Lower lobe of right lung (tissue), 2 donors: ENCODE data around the gene EPN2. TPM values are rescaled to one million over a fixed set of nuclear protein-coding genes. Genes with fewer than 3 reads are reported as not detected.
A peak's percentile ranks its signal among the peaks of the same experiment; 100 is the strongest.

Experiments
- ATAC-seq, 2 donors: fragments of 200-7000 bp; cut with Tn5 transposase; one replicate each; pipeline ENCODE4 v1.9.1; 2020 to 2022; ENCODE audit warnings: mild to moderate bottlenecking in 2 of 2, moderate library complexity in 2 of 2
- DNase-seq: peaks from one replicate; pipeline ENCODE4 v3.0.0-alpha.2; 2020
- H3K27ac ChIP-seq: fragments of 200-600 bp; one replicate; pipeline ENCODE4 v1.8.0; 2022
- H3K27me3 ChIP-seq: fragments of 200-600 bp; one replicate; pipeline ENCODE4 v1.8.0; 2022; ENCODE audit warnings: low read depth
- H3K36me3 ChIP-seq: fragments of 200-600 bp; one replicate; pipeline ENCODE4 v1.8.0; 2022; ENCODE audit warnings: mild to moderate bottlenecking
- H3K4me1 ChIP-seq: fragments of 200-600 bp; one replicate; pipeline ENCODE4 v1.8.0; 2022
- H3K4me3 ChIP-seq: fragments of 200-600 bp; one replicate; pipeline ENCODE4 v1.8.0; 2022; ENCODE audit warnings: mild to moderate bottlenecking
- H3K9me3 ChIP-seq: fragments of 200-600 bp; one replicate; pipeline ENCODE4 v1.8.0; 2022
- intact Hi-C: fragments of 100-400 bp; cut with DNase I; formaldehyde crosslinking; loops from one replicate; pipeline ENCODE4 v1.11.0; 2022
- total RNA-seq: library from RNA; stranded (reverse); fragmentation: NEBNext Ultra II Directional; extraction: Animal tissue kit (Norgen Biotek cat#: 25700); gene quantifications from one replicate; pipeline ENCODE4 v1.2.1, GENCODE V29; 2021
- TF ChIP-seq, protein P1 (sequence below): fragments of 200-600 bp; IDR thresholded peaks from one replicate; pipeline ENCODE4 v1.8.0; 2022; ENCODE audit warnings: antibody characterized with exemption, mild to moderate bottlenecking
- donor health status: DM: no; HTN: yes; CAD: no; lungs with severe emphysema.

Gene EPN2
- total RNA-seq, 1 donor from 2014 or later = 66.2 TPM

DNA sequence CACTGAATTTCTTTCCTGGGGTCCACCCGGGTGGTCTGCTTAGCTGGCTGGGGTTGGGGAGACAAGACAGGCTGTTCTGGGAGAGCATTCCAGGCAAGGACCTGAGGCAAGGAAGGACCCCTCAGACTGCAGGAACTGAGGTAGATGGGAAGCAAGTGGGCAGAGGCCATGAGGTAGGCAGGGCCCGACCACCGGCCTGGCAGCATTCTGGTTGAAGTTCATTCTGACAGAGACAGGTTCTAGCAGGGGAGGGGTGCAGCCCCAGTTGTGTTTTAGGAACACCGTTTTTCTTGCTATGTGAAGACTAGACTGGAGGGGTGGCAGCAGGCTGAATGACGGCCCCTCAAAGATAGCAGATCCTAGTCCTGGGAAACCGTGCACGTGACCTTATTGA lies 107.9 kb downstream of the EPN2 start:
- intact Hi-C loops = no loop called here
- Histone ChIP-seq H3K4me3 (no peak overlapping the region), H3K27me3 (no peaks in the 10 kb centered on the region), H3K9me3 (no peaks in the 10 kb centered on the region), H3K36me3 (no peaks in the 10 kb centered on the region), H3K27ac (no peak overlapping the region), H3K4me1 (no peaks in the 10 kb centered on the region)
- DNase-seq = no peak
- ATAC-seq = no peak
- TF ChIP-seq, protein P1, sequence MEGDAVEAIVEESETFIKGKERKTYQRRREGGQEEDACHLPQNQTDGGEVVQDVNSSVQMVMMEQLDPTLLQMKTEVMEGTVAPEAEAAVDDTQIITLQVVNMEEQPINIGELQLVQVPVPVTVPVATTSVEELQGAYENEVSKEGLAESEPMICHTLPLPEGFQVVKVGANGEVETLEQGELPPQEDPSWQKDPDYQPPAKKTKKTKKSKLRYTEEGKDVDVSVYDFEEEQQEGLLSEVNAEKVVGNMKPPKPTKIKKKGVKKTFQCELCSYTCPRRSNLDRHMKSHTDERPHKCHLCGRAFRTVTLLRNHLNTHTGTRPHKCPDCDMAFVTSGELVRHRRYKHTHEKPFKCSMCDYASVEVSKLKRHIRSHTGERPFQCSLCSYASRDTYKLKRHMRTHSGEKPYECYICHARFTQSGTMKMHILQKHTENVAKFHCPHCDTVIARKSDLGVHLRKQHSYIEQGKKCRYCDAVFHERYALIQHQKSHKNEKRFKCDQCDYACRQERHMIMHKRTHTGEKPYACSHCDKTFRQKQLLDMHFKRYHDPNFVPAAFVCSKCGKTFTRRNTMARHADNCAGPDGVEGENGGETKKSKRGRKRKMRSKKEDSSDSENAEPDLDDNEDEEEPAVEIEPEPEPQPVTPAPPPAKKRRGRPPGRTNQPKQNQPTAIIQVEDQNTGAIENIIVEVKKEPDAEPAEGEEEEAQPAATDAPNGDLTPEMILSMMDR = no peak

DNA sequence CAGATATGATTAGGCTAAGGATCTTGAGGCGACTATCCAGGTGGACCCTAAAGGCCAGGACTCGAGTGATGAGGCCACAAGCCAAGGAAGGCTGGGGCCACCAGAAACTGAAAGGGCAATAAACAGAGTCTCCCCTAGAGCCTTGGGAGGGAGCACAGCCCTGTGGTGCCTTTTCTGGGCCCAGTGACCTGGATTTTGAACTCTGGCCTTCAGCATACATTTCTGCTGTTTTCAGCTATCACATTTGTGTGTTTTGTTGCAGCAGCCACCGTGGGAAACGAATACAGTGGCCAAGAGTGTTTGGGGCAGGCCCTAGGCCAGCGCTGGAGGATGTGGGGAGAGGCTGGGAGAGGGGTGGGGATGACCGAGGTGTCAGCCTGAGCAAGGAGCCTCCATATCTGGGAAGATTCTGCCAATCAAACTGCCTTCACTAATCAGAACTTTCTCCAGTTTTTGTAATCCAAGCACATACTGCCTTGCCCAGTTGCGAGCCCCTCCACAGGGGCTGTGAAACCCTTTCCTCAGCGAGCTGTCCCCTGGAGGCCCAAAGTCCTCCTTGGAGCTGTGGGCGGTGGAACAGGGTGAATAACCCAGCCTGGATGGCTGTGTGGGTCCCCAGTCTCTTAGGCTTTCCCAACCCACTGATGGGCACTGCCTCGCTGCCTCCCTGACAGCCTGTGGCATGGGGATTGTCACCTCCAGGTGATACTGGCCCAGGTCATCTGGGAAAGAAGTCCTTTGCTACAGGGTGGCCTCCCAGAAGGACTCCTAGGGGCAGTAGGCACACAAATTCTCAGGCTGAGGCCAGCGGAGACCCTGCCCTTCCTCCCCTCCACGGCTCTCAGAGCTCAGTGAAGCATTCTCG lies 108.6 kb downstream of the EPN2 start:
- no peaks in the 10 kb centered on the region for H3K9me3 ChIP-seq
- no peaks in the 10 kb centered on the region for H3K36me3 ChIP-seq
- H3K27ac ChIP-seq = peak overlapping the region; percentile 36
- H3K4me3 ChIP-seq = no peak overlapping the region
- ATAC-seq = no peak
- intact Hi-C loops = no loop called here
- H3K27me3 ChIP-seq = no peaks in the 10 kb centered on the region
- no peak for DNase-seq
- TF ChIP-seq, protein P1 = no peak
- no peaks in the 10 kb centered on the region for H3K4me1 ChIP-seq

DNA sequence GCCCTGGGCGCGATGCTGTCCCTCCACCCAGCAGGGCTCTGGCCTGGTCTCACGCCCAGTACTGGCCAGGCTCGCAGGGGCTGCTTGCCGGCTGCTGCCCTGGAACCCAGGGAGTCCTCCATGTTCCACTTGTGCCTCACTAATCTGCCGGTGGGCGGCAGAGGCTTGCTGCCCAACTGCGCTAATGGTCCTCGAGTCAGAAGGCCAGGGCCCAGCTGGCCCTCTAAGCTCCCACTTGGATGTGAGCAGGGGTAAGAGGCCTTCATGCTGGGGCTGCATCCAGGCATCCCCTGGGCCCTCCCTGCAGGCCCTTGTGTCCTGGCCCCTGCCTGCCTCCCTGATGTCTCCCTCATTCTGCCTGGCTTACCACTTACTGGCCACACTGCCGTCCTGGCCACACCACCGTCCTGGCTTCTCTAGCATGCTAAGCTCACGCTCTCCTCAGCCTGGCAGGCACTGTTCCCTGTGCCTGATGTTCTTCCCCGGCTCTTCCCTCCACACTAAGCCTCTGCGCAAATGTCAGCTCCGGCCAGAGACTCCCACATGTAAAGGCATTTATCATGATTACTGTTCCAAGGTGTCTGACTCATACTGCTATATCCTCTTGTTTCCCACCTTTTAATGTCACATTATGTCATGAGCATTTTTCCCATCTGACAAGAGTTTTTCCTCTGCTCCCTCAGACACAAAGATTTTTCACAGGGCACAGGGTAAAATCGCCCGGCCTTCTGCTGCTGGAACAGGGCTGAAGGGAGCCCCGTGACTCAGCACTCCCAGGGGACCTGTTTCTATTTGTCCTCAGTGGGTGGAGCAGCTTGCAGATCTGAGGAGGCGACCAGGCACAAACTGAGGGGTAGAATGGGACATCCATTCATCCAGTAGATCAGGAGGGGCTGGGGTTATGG lies 109.4 kb downstream of the EPN2 start:
- no peaks in the 10 kb centered on the region for H3K4me1 ChIP-seq
- no peak overlapping the region for H3K4me3 ChIP-seq
- ATAC-seq (no peak), DNase-seq (no peak)
- H3K27me3 ChIP-seq = no peaks in the 10 kb centered on the region
- TF ChIP-seq, protein P1 = no peak
- H3K27ac ChIP-seq = peak overlapping the region; percentile 36
- H3K36me3 ChIP-seq = no peaks in the 10 kb centered on the region
- intact Hi-C loops = no loop called here
- no peaks in the 10 kb centered on the region for H3K9me3 ChIP-seq

DNA sequence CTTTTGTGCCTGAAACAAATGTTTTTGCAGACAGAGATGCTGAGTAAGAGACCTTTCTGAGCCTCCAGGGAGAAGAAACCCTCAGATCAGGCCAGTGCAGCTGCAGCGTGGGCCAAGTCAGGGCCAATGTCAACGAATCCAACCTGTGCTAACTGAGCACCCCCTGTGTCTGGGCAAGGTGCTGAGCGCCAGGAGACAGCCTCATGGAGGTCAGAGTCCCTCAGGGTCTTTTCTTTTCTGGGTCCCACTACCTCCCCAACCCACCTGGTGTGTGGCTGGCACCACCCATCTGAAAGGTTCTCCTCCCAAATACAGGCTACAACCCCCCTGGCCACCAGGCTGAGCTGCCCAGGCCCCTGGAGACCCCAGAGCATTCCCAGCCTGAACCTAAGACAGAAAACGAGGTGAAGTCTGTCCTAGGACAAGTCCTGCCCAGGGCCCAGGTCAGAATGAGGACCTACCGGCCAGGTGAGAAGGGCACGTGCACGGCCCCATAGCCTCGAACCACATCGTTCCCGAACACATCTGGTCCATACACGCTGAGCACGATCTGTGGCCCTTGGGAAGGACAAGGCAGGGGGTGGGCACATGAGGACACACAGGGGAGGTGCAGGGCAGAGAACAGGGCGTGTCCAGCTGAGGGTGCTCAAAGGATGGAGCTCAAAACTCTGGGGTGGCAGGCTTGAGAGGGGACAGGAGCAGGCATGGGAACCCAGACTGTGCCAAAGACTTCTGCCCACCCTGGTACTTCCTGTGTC lies 110.3 kb downstream of the EPN2 start:
- no peak overlapping the region for H3K27ac ChIP-seq
- H3K36me3 ChIP-seq = no peaks in the 10 kb centered on the region
- ATAC-seq (peak in 1 of 2 donors; percentile 19), DNase-seq (no peak)
- intact Hi-C loops = no loop called here
- no peaks in the 10 kb centered on the region for H3K27me3 ChIP-seq
- H3K9me3 ChIP-seq = no peaks in the 10 kb centered on the region
- no peak overlapping the region for H3K4me3 ChIP-seq
- TF ChIP-seq, protein P1 = no peak
- H3K4me1 ChIP-seq = no peaks in the 10 kb centered on the region

DNA sequence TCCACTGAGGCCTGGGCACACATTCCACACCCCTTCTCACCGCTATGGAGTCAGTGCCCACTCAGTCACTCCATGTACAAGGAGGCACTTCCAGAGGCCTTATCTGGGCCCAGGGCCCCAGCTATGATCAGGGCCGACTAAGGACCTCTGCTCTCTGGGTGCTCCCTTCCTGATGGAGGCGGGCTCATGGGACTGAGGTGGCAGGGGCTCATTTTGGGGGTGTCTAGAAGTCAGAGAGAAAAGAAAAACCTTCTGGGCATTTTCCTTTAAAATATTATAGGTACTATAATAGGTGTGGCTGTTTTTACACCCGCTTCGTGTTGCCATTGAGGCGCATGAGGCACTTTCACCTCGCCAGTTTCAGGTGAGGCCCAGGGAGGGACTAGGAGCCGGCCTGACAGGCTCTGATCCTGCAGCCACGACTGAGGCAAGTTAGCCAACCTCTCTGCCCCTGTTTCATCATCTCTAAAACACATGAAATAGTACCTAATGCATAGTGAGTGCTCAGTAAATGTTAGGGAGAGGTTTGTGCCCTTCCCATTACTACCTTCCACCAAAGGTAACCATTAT lies 111.0 kb downstream of the EPN2 start:
- TF ChIP-seq, protein P1 = no peak
- no peak overlapping the region for H3K27ac ChIP-seq
- ATAC-seq = no peak
- intact Hi-C loops = no loop called here
- H3K27me3 ChIP-seq = no peaks in the 10 kb centered on the region
- no peaks in the 10 kb centered on the region for H3K36me3 ChIP-seq
- no peak for DNase-seq
- no peak overlapping the region for H3K4me3 ChIP-seq
- no peaks in the 10 kb centered on the region for H3K9me3 ChIP-seq
- no peaks in the 10 kb centered on the region for H3K4me1 ChIP-seq
